Measurements from ENCODE around the gene TSEN54.

DNA sequence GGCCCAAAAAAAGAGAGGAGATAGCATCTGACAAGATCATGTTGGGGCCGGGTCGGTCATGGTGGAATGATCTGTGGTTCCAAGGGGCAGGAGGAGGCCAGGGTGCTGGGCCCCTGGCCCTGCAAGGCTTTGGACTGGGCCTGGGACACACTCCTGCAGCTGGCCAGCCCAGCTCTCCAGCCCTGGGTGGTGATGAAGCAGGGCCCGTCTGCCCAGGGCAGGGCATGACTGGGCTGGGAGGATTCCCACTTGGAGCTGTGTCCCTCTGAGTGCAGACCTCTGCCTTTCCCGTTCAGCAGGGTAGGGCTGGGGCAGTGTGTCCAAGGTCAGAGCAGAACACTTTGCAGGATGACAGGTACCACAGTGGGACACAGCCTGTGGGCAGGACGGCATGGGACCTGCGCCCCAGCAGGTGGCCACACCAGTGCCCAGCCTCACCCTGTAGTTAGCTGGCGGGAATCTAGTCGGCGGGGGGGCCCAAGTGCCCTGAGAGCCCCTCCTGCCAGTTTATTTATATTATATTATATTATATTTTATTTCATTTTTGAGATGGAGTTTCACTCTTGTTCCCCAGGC is 43.7 kb downstream of the TSEN54 start:
- TF ChIP-seq POLR2A (IDR thresholded peaks at IDR 0.05), result no peak
- TF ChIP-seq, protein P1, sequence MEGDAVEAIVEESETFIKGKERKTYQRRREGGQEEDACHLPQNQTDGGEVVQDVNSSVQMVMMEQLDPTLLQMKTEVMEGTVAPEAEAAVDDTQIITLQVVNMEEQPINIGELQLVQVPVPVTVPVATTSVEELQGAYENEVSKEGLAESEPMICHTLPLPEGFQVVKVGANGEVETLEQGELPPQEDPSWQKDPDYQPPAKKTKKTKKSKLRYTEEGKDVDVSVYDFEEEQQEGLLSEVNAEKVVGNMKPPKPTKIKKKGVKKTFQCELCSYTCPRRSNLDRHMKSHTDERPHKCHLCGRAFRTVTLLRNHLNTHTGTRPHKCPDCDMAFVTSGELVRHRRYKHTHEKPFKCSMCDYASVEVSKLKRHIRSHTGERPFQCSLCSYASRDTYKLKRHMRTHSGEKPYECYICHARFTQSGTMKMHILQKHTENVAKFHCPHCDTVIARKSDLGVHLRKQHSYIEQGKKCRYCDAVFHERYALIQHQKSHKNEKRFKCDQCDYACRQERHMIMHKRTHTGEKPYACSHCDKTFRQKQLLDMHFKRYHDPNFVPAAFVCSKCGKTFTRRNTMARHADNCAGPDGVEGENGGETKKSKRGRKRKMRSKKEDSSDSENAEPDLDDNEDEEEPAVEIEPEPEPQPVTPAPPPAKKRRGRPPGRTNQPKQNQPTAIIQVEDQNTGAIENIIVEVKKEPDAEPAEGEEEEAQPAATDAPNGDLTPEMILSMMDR (IDR thresholded peaks at IDR 0.05), result no peak
